Hepatocyte (in vitro differentiated cells): ENCODE results near the gene CRHR1. TPM values are rescaled to one million over a fixed set of nuclear protein-coding genes. Genes with fewer than 3 reads are reported as not detected.

Experiments used
- DNase-seq: peaks from one replicate; pipeline ENCODE4 v3.0.0-alpha.2; 2016; ENCODE audit warnings: low spot score
- H2AFZ ChIP-seq: fragments of 200-600 bp; sonication (generic); 2 replicates; pipeline ENCODE4 v1.6.0; 2016; ENCODE audit warnings: antibody characterized with exemption, mild to moderate bottlenecking
- H3K27ac ChIP-seq: fragments of 200-600 bp; sonication (generic); 2 replicates; pipeline ENCODE4 v1.5.1; 2016; ENCODE audit warnings: mild to moderate bottlenecking
- H3K27me3 ChIP-seq: fragments of 200-600 bp; sonication (generic); 2 replicates; pipeline ENCODE4 v1.6.1; 2016
- H3K36me3 ChIP-seq: fragments of 200-600 bp; sonication (generic); replicated peaks from 2 replicates; pipeline ENCODE4 v1.5.1; 2016; ENCODE audit warnings: low read depth; ENCODE audit not compliant: insufficient read depth
- H3K4me1 ChIP-seq: fragments of 200-600 bp; sonication (generic); 2 replicates; pipeline ENCODE4 v1.5.1; 2016; ENCODE audit warnings: mild to moderate bottlenecking, moderate library complexity; ENCODE audit not compliant: insufficient read depth
- H3K4me2 ChIP-seq: fragments of 200-600 bp; sonication (generic); 2 replicates; pipeline ENCODE4 v1.6.0; 2016
- H3K4me3 ChIP-seq: fragments of 200-600 bp; sonication (generic); 2 replicates; pipeline ENCODE4 v1.5.1; 2016; ENCODE audit warnings: mild to moderate bottlenecking
- H3K79me2 ChIP-seq: fragments of 200-600 bp; sonication (generic); 2 replicates; pipeline ENCODE4 v1.6.0; 2017; ENCODE audit warnings: mild to moderate bottlenecking
- H3K9me2 ChIP-seq: fragments of 200-600 bp; sonication (generic); replicated peaks from 2 replicates; pipeline ENCODE4 v1.6.0; 2017; ENCODE audit warnings: mild to moderate bottlenecking; ENCODE audit not compliant: insufficient read depth
- H3K9me3 ChIP-seq: fragments of 200-600 bp; sonication (generic); 2 replicates; pipeline ENCODE4 v1.5.1; 2016; ENCODE audit warnings: low read depth, mild to moderate bottlenecking
- H4K20me1 ChIP-seq: fragments of 200-600 bp; sonication (generic); 2 replicates; pipeline ENCODE4 v1.6.0; 2016; ENCODE audit warnings: mild to moderate bottlenecking; ENCODE audit not compliant: insufficient read depth, poor library complexity, severe bottlenecking
- CTCF ChIP-seq: fragments of 200-600 bp; sonication (generic); IDR thresholded peaks from 2 replicates; pipeline ENCODE4 v1.5.1; 2016; ENCODE audit warnings: antibody characterized with exemption, mild to moderate bottlenecking; ENCODE audit not compliant: poor library complexity
- EZH2 ChIP-seq: fragments of 200-600 bp; sonication (generic); IDR thresholded peaks from 2 replicates; pipeline ENCODE4 v1.6.1; 2016; ENCODE audit warnings: antibody characterized with exemption, mild to moderate bottlenecking, borderline replicate concordance
- EZH2phosphoT487 ChIP-seq: fragments of 200-600 bp; sonication (generic); IDR thresholded peaks from one replicate; pipeline ENCODE4 v1.6.1; 2018; ENCODE audit warnings: antibody characterized with exemption, mild to moderate bottlenecking, low read depth, moderate library complexity; ENCODE audit not compliant: unreplicated experiment, severe bottlenecking
- WGBS: methylation state at CpG from one replicate; pipeline ENCODE4 v1.1.6; 2016; ENCODE audit warnings: low lambda C conversion rate; ENCODE audit errors: missing lambda C conversion rate; 5-methylcytosine and 5-hydroxymethylcytosine counted together
- polyA plus RNA-seq: library from polyadenylated mRNA; unstranded; fragments of >200 nt; fragmentation: Nextera tagmentation; extraction: Ambion mirVana; gene quantifications from 2 replicates; pipeline ENCODE4 v1.2.1, GENCODE V29; 2016
- total RNA-seq: library from RNA; depleted of rRNA; stranded (reverse); fragments of >200 nt; gene quantifications from 2 replicates; pipeline ENCODE4 v1.2.3, GENCODE V29; 2014

CRHR1 gene
- total and polyA plus RNA-seq, 2 experiments from 2014 or later = not detected

GRCh38 chr17:45826919-45827588 lies 42.9 kb downstream of the CRHR1 start:
- WGBS = 90% methylated on average over 16 of the region's 16 CpGs

GRCh38 chr17:45828171-45828570 lies 44.1 kb downstream of the CRHR1 start:
- no peaks in the 10 kb centered on the region for H3K79me2 ChIP-seq
- H3K4me1 ChIP-seq = no peaks in the 10 kb centered on the region
- H3K36me3 ChIP-seq = no peaks in the 10 kb centered on the region
- 70% methylated on average over 9 of the region's 9 CpGs for WGBS
- no peak for DNase-seq
- TF ChIP-seq EZH2phosphoT487 (no peak), CTCF (no peak), EZH2 (no peak)
- no peak overlapping the region for H3K27ac ChIP-seq
- no peak overlapping the region for H2AFZ ChIP-seq
- no peak overlapping the region for H3K4me2 ChIP-seq
- no peaks in the 10 kb centered on the region for H3K9me3 ChIP-seq
- no peak overlapping the region for H3K4me3 ChIP-seq
- H3K9me2 ChIP-seq = no peaks in the 10 kb centered on the region
- no peaks in the 10 kb centered on the region for H4K20me1 ChIP-seq
- H3K27me3 ChIP-seq = no peaks in the 10 kb centered on the region

More at GRCh38 chr17:45826919-45827588, 42.9 kb downstream of the CRHR1 start:
- no peaks in the 10 kb centered on the region for H3K4me1 ChIP-seq
- no peak overlapping the region for H3K4me3 ChIP-seq
- no peaks in the 10 kb centered on the region for H3K79me2 ChIP-seq
- no peaks in the 10 kb centered on the region for H3K9me2 ChIP-seq
- no peaks in the 10 kb centered on the region for H3K9me3 ChIP-seq
- no peak overlapping the region for H3K4me2 ChIP-seq
- H3K36me3 ChIP-seq = no peaks in the 10 kb centered on the region
- H3K27ac ChIP-seq = no peak overlapping the region
- TF ChIP-seq EZH2 = no peak
- no peak for TF ChIP-seq CTCF
- no peak for TF ChIP-seq EZH2phosphoT487
- no peaks in the 10 kb centered on the region for H3K27me3 ChIP-seq
- no peak for DNase-seq
- no peak overlapping the region for H2AFZ ChIP-seq
- no peaks in the 10 kb centered on the region for H4K20me1 ChIP-seq

GRCh38 chr17:45828582-45829133 lies 44.5 kb downstream of the CRHR1 start:
- DNase-seq = peak; percentile 49
- Histone ChIP-seq H3K27me3 (no peaks in the 10 kb centered on the region), H3K9me3 (no peaks in the 10 kb centered on the region), H4K20me1 (no peaks in the 10 kb centered on the region), H3K4me2 (no peak overlapping the region), H3K36me3 (no peaks in the 10 kb centered on the region), H3K9me2 (no peaks in the 10 kb centered on the region), H3K27ac (no peak overlapping the region), H2AFZ (no peak overlapping the region), H3K4me3 (no peak overlapping the region), H3K4me1 (no peaks in the 10 kb centered on the region), H3K79me2 (no peaks in the 10 kb centered on the region)
- WGBS = 66% methylated on average over 14 of the region's 15 CpGs
- TF ChIP-seq EZH2phosphoT487 (no peak), EZH2 (no peak), CTCF (peak; percentile 22)
